Tongue (tissue), 2 donors: ENCODE data around the gene RAN. TPM values are rescaled to one million over a fixed set of nuclear protein-coding genes. Genes with fewer than 3 reads are reported as not detected.
"Not testable (repeated sequence)": the region's sequence is repeated elsewhere in the genome, so short reads cannot be mapped to it uniquely, and the experiment has no call there.

ENCODE experiments used
- DNase-seq: peaks from one replicate; pipeline ENCODE4 v3.0.0-alpha.2; 2015
- total RNA-seq: library from RNA; depleted of rRNA; stranded (reverse); fragments of >200 nt; gene quantifications from one replicate; pipeline ENCODE4 v1.2.3, GENCODE V29; 2014

Gene RAN
- total RNA-seq, 1 donor from 2014 or later = 195 TPM

- DNase-seq = no peak
These were observed 6.6 kb downstream of the RAN start for GRCh38 chr12:130878193-130879185.

- DNase-seq = no peak
These were observed 7.4 kb downstream of the RAN start for GRCh38 chr12:130879212-130879686.

- DNase-seq = no peak
These were observed 8.0 kb downstream of the RAN start for GRCh38 chr12:130879781-130880389.

- DNase-seq = no peak
These were observed 8.6 kb downstream of the RAN start for GRCh38 chr12:130880411-130880885.

- no peak for DNase-seq
These were observed 9.2 kb downstream of the RAN start for GRCh38 chr12:130881046-130881445.

- no peak for DNase-seq
These were observed 9.7 kb downstream of the RAN start for GRCh38 chr12:130881548-130881947.

- not testable (repeated sequence) for DNase-seq
These were observed 15.3 kb downstream of the RAN start for GRCh38 chr12:130887190-130887589.

GRCh38 chr12:130904064-130904463 lies 32.2 kb downstream of the RAN start:
- no peak for DNase-seq

GRCh38 chr12:130904936-130905455 lies 33.1 kb downstream of the RAN start:
- not testable (repeated sequence) for DNase-seq

- DNase-seq = no peak
These were observed 37.2 kb downstream of the RAN start for GRCh38 chr12:130909111-130909510.

- no peak for DNase-seq
These were observed 39.3 kb downstream of the RAN start for GRCh38 chr12:130911193-130911592.

GRCh38 chr12:130911933-130912332 lies 40.1 kb downstream of the RAN start:
- DNase-seq = no peak

GRCh38 chr12:130916241-130916911 lies 44.5 kb downstream of the RAN start:
- DNase-seq = peak; percentile 86

GRCh38 chr12:130917607-130918006 lies 45.7 kb downstream of the RAN start:
- DNase-seq = no peak

- no peak for DNase-seq
These were observed 47.2 kb downstream of the RAN start for GRCh38 chr12:130919086-130919485.

- DNase-seq = no peak
These were observed 48.3 kb downstream of the RAN start for GRCh38 chr12:130920119-130920703.

GRCh38 chr12:130920723-130921381 lies 49.0 kb downstream of the RAN start:
- DNase-seq = peak; percentile 16

GRCh38 chr12:130922511-130922953 lies 50.7 kb downstream of the RAN start:
- DNase-seq = peak; percentile 31

GRCh38 chr12:130924966-130925665 lies 53.2 kb downstream of the RAN start:
- DNase-seq = no peak

GRCh38 chr12:130925666-130926015 lies 53.8 kb downstream of the RAN start:
- DNase-seq = peak; percentile 34
